Fibroblast of skin of abdomen (primary cell): ENCODE measurements around the gene DNAJC6. TPM values are rescaled to one million over a fixed set of nuclear protein-coding genes. Genes with fewer than 3 reads are reported as not detected.
"Not testable (repeated sequence)": the region's sequence is repeated elsewhere in the genome, so short reads cannot be mapped to it uniquely, and the experiment has no call there.

Experiments used
- DNase-seq: peaks from one replicate; pipeline ENCODE4 v3.0.0-alpha.2; 2013
- polyA plus RNA-seq, 2 experiments: library from polyadenylated mRNA; unstranded; fragments of 120-200 nt; gene quantifications; one replicate each; pipeline ENCODE4 v1.2.1, GENCODE V29; 2013; ENCODE audit not compliant: insufficient read length in 2 of 2

Gene DNAJC6
- polyA plus RNA-seq (2013, experiment 1 of 2; ENCODE audit: insufficient read length), result 0.53 TPM
- 0.50 TPM for polyA plus RNA-seq (2013, experiment 2 of 2; ENCODE audit: insufficient read length)

DNA sequence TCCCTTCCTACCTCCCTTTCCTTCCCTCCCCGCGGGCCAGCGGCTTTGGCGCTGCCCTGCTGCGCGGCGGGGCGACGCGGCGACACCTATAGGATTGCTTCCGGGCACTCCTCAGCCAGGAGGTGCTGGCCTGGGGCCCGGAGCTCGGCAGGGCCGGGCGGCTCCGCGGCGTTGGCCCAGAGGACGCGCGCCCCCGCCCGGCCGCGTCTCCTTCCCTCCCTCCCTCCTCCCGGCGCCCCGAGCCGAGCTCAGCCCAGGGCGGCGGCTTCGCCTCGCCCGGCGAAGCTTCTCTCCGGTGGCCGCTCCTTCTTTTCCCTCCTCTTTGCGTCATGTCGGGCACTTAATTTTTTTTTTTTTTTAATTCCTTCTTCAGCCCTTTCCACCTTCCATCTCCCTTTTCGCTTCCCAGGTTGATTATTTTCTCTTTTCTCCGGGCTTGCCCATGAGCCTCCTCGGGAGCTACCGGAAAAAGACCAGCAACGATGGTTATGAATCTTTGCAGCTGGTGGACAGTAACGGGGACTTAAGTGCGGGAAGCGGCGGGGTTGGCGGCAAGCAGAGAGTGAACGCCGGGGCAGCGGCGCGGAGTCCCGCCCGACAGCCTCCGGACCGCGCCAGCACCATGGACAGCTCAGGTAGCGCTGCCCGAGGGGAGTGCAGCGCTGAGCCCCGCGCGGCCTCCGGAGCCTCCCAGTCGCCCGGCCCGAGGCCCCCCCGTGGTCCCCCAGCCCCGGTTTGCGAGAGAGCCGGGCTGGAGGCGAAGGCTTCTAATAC, at the start of gene DNAJC6:
Gene DNAJC6 (plus strand): TSS at position 240 of the 774 bp plus-strand sequence. CDS start 203 bp downstream, at position 443.
- peak; percentile 69 for DNase-seq

DNA sequence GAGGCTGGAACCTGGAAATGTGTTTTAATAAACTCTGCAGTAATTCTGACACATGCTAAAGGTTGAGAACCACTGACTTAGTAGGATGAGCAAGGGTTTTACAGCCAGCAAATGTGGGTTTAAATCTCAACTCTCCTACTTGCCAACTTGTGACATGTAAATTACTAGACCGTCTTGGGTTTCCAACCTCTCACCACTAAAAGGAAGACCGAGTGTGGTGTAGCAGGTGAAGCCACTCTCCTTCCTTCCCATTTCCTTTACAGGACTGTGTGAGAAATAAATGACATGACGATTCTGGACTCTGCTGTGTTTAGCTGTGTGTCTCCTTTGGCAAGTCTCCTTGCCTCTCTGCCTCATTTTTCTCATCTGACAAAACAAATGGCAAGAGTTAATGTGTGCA, 49.5 kb upstream of the DNAJC6 start:
- no peak for DNase-seq

DNA sequence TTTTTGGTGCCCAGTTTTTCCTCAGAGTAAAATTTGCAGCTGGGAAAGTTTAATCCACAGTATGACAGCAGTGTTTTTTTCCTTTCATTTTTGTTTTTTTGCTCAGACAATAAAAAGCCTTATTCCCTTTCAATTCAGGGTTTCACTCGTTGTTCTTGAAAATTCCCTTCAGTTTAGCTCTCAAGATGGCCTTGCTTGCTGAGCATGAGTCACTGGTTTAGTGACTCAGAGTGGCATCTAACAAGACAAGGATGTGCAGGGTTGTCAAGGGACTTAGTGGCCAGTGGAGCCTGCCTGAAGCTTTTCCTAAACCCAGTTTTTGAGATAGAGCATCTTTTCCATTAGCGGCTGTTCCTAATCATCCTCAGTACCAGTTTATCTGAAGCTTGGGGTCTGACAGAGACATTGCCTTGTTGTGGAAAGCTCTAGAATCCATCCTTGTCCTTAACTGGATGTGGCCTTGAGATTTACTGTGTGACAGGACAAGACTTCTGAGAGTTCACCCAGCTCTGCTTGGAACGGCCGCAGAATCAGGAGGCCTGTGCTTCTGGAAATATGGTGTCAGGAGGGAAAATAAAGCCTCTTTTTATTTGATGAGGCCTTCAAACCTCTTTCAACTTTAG, 48.4 kb upstream of the DNAJC6 start:
- DNase-seq, result peak; percentile 74

DNA sequence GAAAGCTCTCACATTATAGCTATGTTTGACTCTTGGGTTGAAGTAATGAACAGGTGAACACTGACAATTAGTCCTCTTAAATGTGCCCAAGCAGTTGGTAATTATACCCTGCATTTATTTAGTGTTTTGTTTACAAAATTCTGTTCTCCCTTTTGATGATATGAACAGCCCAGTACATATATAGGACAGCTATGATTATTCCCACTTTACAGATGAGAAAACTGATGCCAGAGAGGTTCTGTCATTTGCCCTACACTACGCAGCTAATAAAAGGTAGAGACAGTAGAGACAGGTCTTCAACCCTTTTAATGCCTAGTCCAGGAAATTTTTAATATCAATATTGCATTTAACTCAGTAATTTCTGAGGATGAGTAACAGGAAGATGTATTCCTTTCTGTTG, 46.1 kb upstream of the DNAJC6 start:
- DNase-seq, result no peak

DNA sequence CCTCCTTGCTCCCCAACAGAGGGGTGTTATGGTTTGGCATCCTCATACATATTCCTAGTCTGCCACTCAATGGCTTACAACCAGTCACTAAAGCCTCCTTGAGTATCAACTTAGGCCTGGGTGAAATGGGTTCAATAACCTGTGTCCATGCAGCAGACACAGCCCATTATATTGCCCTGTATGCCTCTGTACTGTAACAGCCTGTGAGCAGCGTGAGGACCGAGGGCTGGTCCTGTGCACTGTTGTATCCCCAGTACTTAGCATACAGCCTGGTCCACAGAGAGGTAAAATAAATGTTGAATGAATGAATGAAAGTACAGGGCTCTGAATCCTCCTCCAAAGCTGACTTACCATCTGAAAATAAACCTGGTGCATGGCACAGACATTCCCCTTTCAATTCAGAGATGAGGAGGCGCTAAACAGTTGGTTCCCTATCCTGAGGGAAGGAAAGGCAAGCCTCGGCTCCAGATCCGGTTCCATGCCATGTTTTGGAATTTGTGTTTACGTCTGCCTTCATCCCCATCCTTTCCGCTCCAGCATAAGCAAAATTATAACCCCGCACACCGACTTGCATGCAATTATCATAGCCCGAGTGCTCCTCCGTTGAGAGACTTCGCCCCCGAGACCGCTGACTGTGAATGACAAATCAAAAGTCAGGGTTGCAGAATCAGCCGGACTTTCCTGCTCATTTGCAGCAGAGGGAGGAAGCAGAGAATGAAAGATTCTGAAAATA, 45.0 kb upstream of the DNAJC6 start:
- DNase-seq, result peak; percentile 67

DNA sequence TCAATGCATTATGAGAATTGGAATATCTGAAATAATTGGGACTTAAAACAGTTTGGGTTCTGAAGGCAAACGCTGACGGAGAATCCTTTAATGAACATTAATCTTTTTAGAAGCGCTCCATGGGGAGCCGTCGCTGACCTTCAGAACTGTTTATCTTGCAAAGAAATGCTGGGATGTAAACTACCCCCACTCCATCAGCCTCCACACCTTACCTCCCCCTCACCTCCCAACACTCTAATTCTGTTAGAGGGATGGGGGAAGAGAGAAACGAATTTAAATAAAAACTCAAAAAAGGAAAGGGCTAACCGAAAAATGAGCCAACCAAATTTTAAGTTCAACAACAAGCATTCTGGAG, 44.1 kb upstream of the DNAJC6 start:
- no peak for DNase-seq

DNA sequence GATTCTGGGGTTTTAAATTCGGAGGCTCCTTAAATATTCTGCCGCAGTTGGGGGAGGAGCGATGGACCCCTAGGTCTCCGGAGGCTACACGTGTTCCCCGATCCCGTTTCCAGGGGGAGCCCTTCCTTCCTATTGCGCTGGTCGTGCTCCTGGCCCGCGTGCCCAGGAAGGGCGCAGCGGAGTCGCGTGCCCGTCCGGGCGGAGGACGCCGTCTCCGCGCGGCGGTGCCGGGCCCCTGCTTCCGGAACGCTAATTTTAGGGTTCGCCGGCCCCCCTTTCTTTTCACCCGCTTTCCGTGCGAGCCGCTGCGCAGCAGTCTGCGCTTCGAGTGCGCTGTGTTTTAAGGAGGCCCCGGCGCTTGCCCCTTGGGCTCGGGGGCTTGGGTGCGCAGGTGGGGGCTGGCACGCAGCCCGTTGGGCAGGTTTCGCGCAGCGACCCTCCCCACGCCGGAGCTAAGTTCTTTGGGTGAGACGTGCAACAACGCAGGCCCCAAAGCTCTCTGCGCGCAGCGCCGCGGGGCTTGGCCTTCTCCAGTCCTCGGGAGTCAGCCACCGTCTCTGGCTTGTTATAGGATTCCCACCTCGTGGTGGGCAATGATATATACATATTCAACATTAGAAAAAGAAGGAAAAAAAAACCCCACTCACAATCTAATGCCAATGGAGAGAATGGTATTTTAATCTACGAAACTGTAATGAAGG, 43.5 kb upstream of the DNAJC6 start:
- peak; percentile 69 for DNase-seq

DNA sequence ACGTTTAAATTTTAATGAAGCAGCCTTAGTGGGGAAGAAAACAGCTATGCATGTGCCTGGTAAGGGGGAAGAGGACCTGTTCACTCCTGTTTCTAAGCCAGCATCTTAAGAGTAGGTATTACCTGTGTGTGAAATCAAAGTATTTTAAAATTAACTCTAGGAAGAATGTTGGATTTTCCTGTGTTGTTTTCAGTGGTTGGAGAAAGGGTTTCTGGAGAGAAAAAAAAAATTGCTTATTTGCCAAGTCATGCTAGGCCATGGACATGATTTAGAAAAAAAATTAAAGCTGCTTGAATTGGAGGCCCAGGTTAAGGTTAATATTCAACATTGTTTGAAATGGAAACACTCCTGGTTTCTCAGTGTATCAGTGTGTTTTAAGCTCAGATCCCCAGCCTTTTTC, 42.9 kb upstream of the DNAJC6 start:
- DNase-seq, result no peak

DNA sequence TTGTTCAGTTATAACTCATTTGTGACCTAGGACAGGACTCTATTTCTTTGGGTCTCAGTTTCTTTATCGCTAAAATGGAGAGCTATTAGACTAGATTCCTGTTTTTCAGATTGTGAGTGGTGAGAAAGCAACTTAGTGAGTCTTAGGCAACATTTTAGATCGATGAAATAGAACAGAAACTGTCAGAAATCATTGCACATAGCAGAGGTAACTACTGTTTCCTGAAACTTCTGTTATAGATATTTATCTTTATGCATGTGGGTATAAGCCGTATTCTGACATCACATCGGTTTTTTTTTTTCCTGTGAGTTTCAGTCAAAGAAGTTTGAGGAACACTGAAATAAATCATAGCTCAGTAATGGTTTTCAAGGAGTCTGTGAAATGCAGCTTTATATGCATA, 42.1 kb upstream of the DNAJC6 start:
- DNase-seq, result no peak

DNA sequence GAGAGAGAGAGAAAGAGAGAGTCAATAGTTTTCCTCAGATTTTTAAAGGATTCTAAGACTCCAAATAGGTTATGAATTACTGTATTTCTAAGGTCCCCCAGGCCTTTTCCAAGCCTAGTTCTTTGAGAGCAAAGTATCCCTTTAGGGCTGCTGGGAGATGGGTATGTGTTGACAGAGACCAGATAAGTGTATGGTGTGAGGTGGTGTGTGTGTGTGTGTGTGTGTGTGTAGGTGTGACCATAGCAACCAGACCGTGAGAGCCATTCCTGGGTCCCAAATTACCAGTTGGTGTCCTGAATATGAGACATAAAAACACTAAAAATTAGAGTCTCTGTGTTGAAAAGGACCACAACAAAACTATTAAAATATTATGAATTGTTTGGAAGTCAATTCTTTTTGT, 41.7 kb upstream of the DNAJC6 start:
- DNase-seq, result no peak

DNA sequence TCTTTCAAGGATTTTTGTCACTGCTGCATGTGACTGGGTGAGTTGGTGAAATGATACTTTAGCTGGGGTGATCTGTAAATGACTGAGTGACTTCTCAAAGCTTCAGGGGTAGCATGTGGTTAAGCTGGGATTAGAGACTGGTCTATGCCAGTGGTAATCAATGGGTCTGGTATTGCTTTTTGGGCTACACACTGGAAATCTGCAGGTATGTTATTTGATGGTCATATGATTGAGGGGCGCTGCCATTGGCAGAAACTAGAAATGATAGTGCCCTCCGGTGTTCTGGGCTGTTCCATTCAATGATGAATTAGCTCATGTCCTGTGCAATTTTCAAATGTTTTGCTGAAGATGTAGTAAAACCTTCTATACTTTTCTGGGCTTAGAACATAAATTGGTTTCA, 39.7 kb upstream of the DNAJC6 start:
- DNase-seq, result no peak

DNA sequence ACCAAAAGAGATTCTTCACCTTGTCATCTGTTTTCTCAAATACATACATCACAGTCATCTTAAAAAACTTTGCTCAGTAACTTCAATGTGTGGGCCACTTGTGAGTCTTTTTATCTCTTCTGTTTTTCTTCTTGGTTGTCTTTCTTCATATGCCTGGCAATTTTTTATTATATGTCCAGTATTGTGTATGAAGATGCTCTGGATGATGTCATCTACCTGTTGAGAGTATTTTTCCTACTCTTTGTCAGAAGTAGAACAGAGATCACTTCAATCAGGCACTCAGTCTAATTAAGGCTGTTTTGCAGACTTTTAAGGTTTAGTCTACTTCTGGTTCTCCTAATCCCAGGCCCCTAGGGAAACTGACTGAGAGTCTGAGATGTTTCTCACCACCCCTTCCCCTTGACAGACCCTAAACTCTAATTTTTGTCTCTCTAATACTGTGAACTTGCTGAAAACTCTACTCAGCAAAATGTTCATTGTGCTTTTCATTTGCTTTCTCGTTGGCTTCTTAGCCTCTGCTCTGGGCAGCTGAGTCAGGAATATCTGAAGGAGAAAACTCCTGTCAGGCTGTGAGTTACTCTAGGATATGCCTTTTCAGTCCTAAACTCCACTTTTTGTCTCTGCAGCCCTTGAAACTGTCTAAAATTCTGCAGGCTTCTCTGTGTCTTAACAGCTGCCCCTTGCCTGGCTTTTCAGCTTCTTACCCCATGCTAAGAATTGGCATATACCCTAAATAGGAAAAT, 33.0 kb upstream of the DNAJC6 start:
- no peak for DNase-seq

DNA sequence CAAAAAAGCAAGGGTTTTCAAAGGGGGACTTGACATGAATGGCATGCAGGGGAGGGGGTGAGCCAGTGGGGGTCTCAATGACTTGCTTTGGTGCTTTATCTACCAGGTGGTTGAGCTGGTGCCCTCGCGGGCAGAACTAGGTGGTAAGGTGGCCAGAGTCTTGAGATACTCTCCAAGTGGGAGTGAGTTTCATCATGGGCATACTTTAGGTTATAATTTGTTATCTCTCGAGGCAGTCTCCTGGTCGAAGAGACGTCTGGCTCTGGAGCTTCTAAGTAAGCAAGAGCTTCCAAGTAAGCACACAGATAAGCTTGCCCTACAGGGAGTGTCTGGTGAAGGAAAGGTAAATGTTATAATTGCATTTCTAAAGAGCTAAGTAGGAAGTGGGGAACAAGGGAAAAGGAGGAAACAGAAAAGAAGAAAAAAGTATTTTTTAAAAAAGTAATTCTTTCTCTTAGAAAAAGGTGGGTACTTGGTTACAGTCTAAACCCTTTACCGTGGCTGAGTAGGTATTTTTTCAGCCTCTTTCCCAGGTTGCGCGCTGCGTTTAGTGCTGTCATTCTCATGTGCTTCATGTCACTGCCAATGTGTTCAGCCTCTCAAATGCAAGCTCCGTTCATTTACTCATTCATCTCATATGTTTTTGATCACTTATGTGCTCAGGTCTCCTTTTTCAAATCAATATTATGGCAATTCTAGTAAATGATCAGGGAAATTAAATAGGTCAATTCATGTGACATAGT, 31.6 kb upstream of the DNAJC6 start:
- no peak for DNase-seq

DNA sequence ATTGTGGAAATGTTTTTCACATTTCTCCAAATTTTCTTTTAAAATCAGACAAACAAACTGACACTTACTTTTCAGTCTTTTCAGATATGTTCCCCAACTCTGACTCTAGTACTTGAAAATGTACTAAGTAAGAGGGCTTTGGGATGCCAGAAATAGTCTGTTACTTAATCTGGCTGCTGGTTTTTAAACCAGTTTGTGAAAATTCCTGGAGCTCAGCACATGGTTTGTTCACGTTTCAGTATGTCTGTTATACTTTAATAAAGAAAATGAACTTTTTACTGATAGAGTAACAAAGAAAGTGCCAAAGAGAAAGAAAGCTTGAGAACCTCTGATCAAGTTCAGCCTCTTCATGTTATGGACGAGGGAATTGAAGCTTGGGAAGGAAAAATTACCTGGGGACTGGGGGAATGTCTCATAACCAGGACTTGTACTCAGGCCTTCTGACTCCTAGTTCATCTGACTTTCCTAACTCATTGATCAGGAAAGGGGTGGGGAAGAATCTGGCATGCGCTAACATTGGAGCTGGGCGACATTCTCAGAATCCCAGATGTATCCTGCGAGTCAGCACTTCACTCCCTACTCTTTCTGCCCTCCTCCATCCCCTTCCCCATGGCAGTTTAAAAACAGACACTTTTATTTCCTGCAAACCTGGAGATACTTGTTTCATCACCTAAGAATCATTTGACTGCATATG, 30.8 kb upstream of the DNAJC6 start:
- peak; percentile 6 for DNase-seq

DNA sequence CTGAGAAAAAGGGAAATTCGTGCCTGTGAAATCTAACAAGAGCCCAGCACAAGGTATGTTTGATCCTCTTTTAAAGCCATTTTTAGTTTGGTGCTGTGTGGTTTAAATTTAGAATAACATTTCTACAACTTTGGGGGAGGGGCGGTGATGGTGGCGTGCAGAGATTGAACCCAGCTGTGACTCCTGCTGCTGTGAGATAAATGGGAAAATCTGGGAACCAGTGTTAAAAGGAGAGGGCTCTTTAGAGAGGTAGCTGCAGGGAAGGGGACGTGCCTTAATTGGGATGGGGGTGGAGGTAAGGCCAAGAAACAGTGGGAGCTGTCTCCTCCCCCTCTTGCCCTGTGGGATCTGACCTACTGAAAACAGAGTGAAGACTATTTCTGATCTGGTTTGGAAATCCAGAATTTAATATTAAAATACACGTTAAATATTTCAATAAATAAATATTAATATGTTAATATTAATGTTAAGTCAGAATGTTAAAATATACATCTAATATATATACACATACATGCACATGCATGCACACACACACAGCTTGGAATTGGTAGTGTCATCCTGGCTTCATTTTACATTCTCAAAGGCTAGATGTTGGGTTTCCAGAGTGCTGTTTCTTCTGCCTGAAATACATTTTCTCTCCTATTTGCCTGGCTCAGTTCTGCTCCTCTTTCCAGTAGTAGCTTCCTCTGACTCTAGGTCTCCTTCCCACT, 30.1 kb upstream of the DNAJC6 start:
- DNase-seq, result peak; percentile 11

DNA sequence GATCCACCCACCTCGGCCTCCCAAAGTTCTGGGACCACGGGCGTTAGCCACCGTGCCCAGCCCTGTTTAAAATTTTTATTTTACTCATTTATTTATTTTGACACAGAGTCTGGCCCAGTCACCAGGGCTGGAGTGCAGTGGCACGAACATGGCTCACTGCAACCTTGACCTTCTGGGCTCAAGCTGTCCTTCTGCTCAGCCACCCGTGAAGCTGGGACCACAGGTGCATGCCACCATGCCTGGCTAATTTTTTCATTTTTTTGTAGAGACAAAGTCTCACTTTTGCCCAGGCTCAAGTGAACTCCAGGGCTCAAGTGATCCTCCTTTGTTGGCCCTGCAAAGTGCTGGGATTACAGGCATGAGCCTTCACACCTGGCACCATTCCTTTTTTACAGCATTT, 27.5 kb upstream of the DNAJC6 start:
- DNase-seq, result no peak

DNA sequence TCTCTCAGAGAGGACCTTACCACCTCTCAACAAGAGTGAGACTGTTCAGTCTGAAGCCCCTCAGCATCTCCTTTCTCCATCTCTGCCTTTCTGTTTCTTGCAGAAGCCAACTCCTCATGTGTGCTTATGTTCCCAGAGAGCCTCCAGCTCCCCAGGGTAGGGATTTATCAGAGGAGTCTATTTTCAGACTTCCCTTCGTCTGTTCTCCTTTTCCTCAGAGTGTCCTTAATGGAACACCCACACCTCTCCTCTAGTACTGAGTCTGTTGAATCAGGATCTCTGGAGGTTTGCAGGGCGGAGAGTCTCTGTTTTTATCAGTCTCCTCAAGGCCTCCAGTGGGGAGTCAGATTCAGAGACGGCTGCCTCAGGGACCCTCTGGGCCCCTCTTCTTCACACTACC, 25.1 kb upstream of the DNAJC6 start:
- no peak for DNase-seq

DNA sequence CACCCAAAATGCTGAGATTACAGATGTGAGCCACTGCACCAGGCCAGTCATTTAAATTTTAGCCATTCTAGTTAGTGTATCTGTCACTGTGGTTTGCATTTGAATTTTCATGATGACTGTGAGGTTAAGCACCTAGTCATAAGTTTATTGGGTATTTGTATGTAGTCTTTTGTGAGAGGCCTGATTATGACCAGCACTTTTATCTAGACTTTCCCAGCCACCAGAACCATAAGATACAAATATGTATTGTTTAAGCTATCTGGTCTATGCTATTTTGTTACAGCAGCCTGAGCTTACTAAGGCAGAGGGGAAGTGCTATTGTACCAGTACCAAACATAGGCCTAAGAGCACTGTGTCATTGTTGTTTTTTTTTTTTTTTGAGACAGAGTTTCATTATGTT, 19.9 kb upstream of the DNAJC6 start:
- DNase-seq, result no peak

DNA sequence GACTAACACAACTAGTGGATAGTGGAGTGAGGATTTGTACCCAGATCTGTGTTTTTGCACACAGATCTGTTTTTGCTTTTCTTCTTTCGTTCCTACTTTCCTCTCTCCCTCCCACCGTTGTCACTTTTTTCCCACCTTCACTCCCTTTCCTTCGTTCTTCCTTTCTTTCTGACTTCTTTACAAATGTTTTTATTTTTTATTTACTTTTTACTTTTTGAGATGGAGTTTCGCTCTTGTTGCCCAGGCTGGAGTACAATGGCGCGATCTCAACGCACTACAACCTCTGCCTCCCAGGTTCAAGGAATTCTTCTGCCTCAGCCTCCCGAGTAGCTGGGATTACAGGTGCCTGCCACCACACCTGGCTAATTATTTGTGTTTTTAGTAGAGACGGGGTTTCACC, 17.5 kb upstream of the DNAJC6 start:
- not testable (repeated sequence) for DNase-seq
